Measurements from ENCODE around the gene VRK1. TPM values are rescaled to one million over a fixed set of nuclear protein-coding genes. Genes with fewer than 3 reads are reported as not detected.

The VRK1 gene
- total and polyA plus RNA-seq, 9 donors, result 7.8 to 31.7 (median 16.9) TPM

GRCh38 chr14:96847451-96847850 lies 50.3 kb downstream of the VRK1 start:
- TF ChIP-seq CTCF (IDR thresholded peaks at IDR 0.05), result no peak
- no peak for TF ChIP-seq POLR2A (IDR thresholded peaks at IDR 0.05)
- no peak for TF ChIP-seq EP300 (IDR thresholded peaks at IDR 0.05)
- Histone ChIP-seq H3K4me3 (no peak overlapping the region), H3K27me3 (no peaks in the 10 kb centered on the region), H3K36me3 (no peaks in the 10 kb centered on the region), H3K4me1 (ENCODE audit: insufficient read depth) (no peaks in the 10 kb centered on the region), H3K9me3 (no peaks in the 10 kb centered on the region), H3K27ac (no peak overlapping the region)
- 66 to 77% (median 76%) methylated on average over 1 of the region's 1 CpG for WGBS, 3 donors
- intact Hi-C loops (cut with DNase I), result no loop called here
- no peak for DNase-seq

- intact Hi-C loops (cut with DNase I), result no loop called here
- TF ChIP-seq POLR2A (IDR thresholded peaks at IDR 0.05) (no peak), EP300 (IDR thresholded peaks at IDR 0.05) (no peak), CTCF (IDR thresholded peaks at IDR 0.05) (no peak)
- H3K36me3 ChIP-seq, result no peaks in the 10 kb centered on the region
- DNase-seq, result no peak
- no peaks in the 10 kb centered on the region for H3K4me1 ChIP-seq (ENCODE audit: insufficient read depth)
- 92 to 95% (median 95%) methylated on average over 4 of the region's 4 CpGs for WGBS, 3 donors
- no peaks in the 10 kb centered on the region for H3K9me3 ChIP-seq
- no peak overlapping the region for H3K4me3 ChIP-seq
- H3K27me3 ChIP-seq, result no peaks in the 10 kb centered on the region
- H3K27ac ChIP-seq, result no peak overlapping the region
Measured at GRCh38 chr14:96848011-96848410, 50.8 kb downstream of the VRK1 start.

- intact Hi-C loops (cut with DNase I), result no loop called here
- Histone ChIP-seq H3K27ac (no peak overlapping the region), H3K36me3 (no peaks in the 10 kb centered on the region), H3K27me3 (no peaks in the 10 kb centered on the region), H3K4me3 (no peak overlapping the region), H3K4me1 (ENCODE audit: insufficient read depth) (no peaks in the 10 kb centered on the region), H3K9me3 (no peaks in the 10 kb centered on the region)
- TF ChIP-seq CTCF (IDR thresholded peaks at IDR 0.05) (no peak), EP300 (IDR thresholded peaks at IDR 0.05) (no peak), POLR2A (IDR thresholded peaks at IDR 0.05) (no peak)
- DNase-seq, result no peak
Measured at GRCh38 chr14:96849733-96850132, 52.6 kb downstream of the VRK1 start.

GRCh38 chr14:96851694-96852381 lies 54.7 kb downstream of the VRK1 start:
- no peaks in the 10 kb centered on the region for H3K4me1 ChIP-seq (ENCODE audit: insufficient read depth)
- H3K27me3 ChIP-seq, result no peaks in the 10 kb centered on the region
- no peaks in the 10 kb centered on the region for H3K36me3 ChIP-seq
- intact Hi-C loops (cut with DNase I), result no loop called here
- WGBS, 3 donors, result 91 to 95% (median 92%) methylated on average over 4 of the region's 4 CpGs
- no peak for DNase-seq
- H3K9me3 ChIP-seq, result no peaks in the 10 kb centered on the region
- no peak overlapping the region for H3K4me3 ChIP-seq
- no peak overlapping the region for H3K27ac ChIP-seq
- no peak for TF ChIP-seq EP300 (IDR thresholded peaks at IDR 0.05)
- no peak for TF ChIP-seq POLR2A (IDR thresholded peaks at IDR 0.05)
- TF ChIP-seq CTCF (IDR thresholded peaks at IDR 0.05), result no peak

All from ovary (tissue), 9 donors.